Sigmoid colon (tissue), 4 donors: ENCODE results near the gene TECTA.

Experiments used
- CTCF ChIP-seq, 4 experiments: fragments of 450-650 bp in 3 of 4; fragments of 200-600 bp in 1 of 4; IDR thresholded peaks; one replicate each; pipeline ENCODE4 v1.5.1; 2016 to 2019; ENCODE audit warnings: antibody characterized with exemption in 4 of 4, mild to moderate bottlenecking in 3 of 4, moderate library complexity in 2 of 4
- EP300 ChIP-seq, 4 donors: sonication (generic); formaldehyde crosslinking; IDR thresholded peaks; one replicate each; pipeline ENCODE4 v1.6.1; 2017; ENCODE audit warnings: antibody characterized with exemption in 4 of 4
- POLR2AphosphoS5 ChIP-seq, 4 donors: sonication (generic); formaldehyde crosslinking; IDR thresholded peaks; one replicate each; pipeline ENCODE4 v1.6.1; 2017; ENCODE audit warnings: antibody characterized with exemption in 4 of 4

- TF ChIP-seq CTCF (IDR thresholded peaks at IDR 0.05), result no peak
- TF ChIP-seq EP300 (IDR thresholded peaks at IDR 0.05), result no peak
- no peak for TF ChIP-seq POLR2AphosphoS5 (IDR thresholded peaks at IDR 0.05)
These were observed 43.7 kb downstream of the TECTA start for GRCh38 chr11:121144723-121145122.
